Neutrophil (primary cell): ENCODE measurements around the gene LGR6.

ENCODE experiments used
- H3K27ac ChIP-seq: fragments of 200-600 bp; sonication (generic); 2 replicates; pipeline ENCODE4 v1.5.1; 2016; ENCODE audit warnings: mild to moderate bottlenecking, moderate library complexity
- H3K27me3 ChIP-seq: fragments of 200-600 bp; sonication (generic); 2 replicates; pipeline ENCODE4 v1.6.0; 2016; ENCODE audit warnings: mild to moderate bottlenecking
- H3K36me3 ChIP-seq: fragments of 200-600 bp; sonication (generic); 2 replicates; pipeline ENCODE4 v1.5.1; 2017
- H3K4me1 ChIP-seq, 2 experiments: fragments of 200-600 bp in 1 of 2; sonication (generic) in 1 of 2; 1 replicate in 1 of 2; 2 replicates in 1 of 2; pipeline versions ENCODE4 v1.5.1 to v1.6.1; 2013 to 2016; ENCODE audit warnings: low read depth in 1 of 2, low read length in 1 of 2, mild to moderate bottlenecking in 1 of 2, moderate library complexity in 1 of 2; ENCODE audit not compliant: control insufficient read depth in 1 of 2, insufficient read depth in 1 of 2
- H3K4me3 ChIP-seq, 2 experiments: fragments of 200-600 bp in 1 of 2; sonication (generic) in 1 of 2; 1 replicate in 1 of 2; 2 replicates in 1 of 2; pipeline ENCODE4 v1.5.1; 2013 to 2016; ENCODE audit warnings: low read depth in 1 of 2, low read length in 1 of 2, mild to moderate bottlenecking in 1 of 2, moderate library complexity in 1 of 2
- H3K9me3 ChIP-seq: fragments of 200-600 bp; sonication (generic); 2 replicates; pipeline ENCODE4 v1.5.1; 2016
- CTCF ChIP-seq: fragments of 200-600 bp; sonication (generic); IDR thresholded peaks from 2 replicates; pipeline ENCODE4 v1.5.1; 2016; ENCODE audit warnings: antibody characterized with exemption

Gene LGR6

GRCh38 chr1:202198366-202198724 is 4.7 kb downstream of the LGR6 start:
- Histone ChIP-seq H3K27me3 (peaks cover 96% of the 10 kb centered on the region), H3K36me3 (no peaks in the 10 kb centered on the region), H3K4me1 (no peaks in the 10 kb centered on the region)

GRCh38 chr1:202199040-202199889 is 5.7 kb downstream of the LGR6 start:
- H3K36me3 ChIP-seq: no peaks in the 10 kb centered on the region
- H3K27me3 ChIP-seq: peaks cover 86% of the 10 kb centered on the region
- H3K9me3 ChIP-seq: no peaks in the 10 kb centered on the region
- no peak overlapping the region for H3K4me3 ChIP-seq
- no peaks in the 10 kb centered on the region for H3K4me1 ChIP-seq
- no peak for TF ChIP-seq CTCF
- no peak overlapping the region for H3K27ac ChIP-seq

More at GRCh38 chr1:202198366-202198724, 4.7 kb downstream of the LGR6 start:
- Histone ChIP-seq H3K9me3 (no peaks in the 10 kb centered on the region), H3K4me3 (no peak overlapping the region), H3K27ac (no peak overlapping the region)
- no peak for TF ChIP-seq CTCF

GRCh38 chr1:202200112-202200548 is 6.5 kb downstream of the LGR6 start:
- H3K4me3 ChIP-seq: no peak overlapping the region
- H3K4me1 ChIP-seq: no peaks in the 10 kb centered on the region
- no peaks in the 10 kb centered on the region for H3K36me3 ChIP-seq
- peaks cover 78% of the 10 kb centered on the region for H3K27me3 ChIP-seq
- TF ChIP-seq CTCF: no peak
- H3K27ac ChIP-seq: no peak overlapping the region
- no peaks in the 10 kb centered on the region for H3K9me3 ChIP-seq

GRCh38 chr1:202200669-202201068 is 7.1 kb downstream of the LGR6 start:
- Histone ChIP-seq H3K36me3 (no peaks in the 10 kb centered on the region), H3K4me3 (no peak overlapping the region), H3K4me1 (no peaks in the 10 kb centered on the region), H3K27ac (no peak overlapping the region), H3K9me3 (no peaks in the 10 kb centered on the region), H3K27me3 (peaks cover 72% of the 10 kb centered on the region)
- TF ChIP-seq CTCF: no peak

DNA sequence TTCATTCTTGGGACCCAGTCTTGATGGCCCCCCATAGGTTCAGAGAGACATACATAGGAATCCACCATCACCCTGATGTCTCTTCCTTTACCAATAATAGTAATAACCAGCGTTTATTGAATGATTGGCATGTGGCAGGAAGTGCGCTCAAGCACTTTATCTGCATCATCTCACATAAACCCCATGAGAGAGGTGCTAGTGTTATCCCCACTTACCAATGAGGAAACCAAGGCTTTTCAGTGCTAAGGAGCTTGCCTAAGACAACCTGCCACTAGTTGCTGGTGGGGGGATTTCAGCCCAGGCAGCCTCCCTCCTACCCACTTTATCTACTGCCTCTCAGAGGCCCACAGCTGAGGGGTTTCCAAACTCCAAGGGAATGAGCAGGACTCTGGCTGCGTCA is 7.7 kb downstream of the LGR6 start:
- Histone ChIP-seq H3K27me3 (peaks cover 66% of the 10 kb centered on the region), H3K27ac (no peak overlapping the region), H3K36me3 (no peaks in the 10 kb centered on the region), H3K9me3 (no peaks in the 10 kb centered on the region), H3K4me1 (no peaks in the 10 kb centered on the region), H3K4me3 (no peak overlapping the region)
- TF ChIP-seq CTCF: no peak
